ACC112 (cell line): ENCODE data around the gene CYP46A1.

Experiments used
- H2AFZ ChIP-seq: fragments of 200-600 bp; sonication (generic); one replicate; pipeline ENCODE4 v1.6.0; 2017; ENCODE audit warnings: antibody characterized with exemption, low read length; ENCODE audit not compliant: unreplicated experiment
- H3K27ac ChIP-seq: fragments of 200-600 bp; sonication (generic); 2 replicates; pipeline ENCODE4 v1.5.1; 2014; ENCODE audit warnings: low read depth, mild to moderate bottlenecking, antibody characterized with exemption, low read length, moderate library complexity
- H3K27me3 ChIP-seq: fragments of 200-600 bp; sonication (generic); 2 replicates; pipeline ENCODE4 v1.6.1; 2014; ENCODE audit warnings: mild to moderate bottlenecking, antibody characterized with exemption, low read length, moderate library complexity, mixed read lengths; ENCODE audit not compliant: insufficient read depth
- H3K36me3 ChIP-seq: fragments of 200-600 bp; sonication (generic); 2 replicates; pipeline ENCODE4 v1.6.1; 2016; ENCODE audit warnings: mild to moderate bottlenecking, antibody characterized with exemption, low read length, moderate library complexity, mixed read lengths; ENCODE audit not compliant: insufficient read depth
- H3K4me1 ChIP-seq: fragments of 200-600 bp; sonication (generic); one replicate; pipeline ENCODE4 v1.6.1; 2016; ENCODE audit warnings: low read length, mixed read lengths; ENCODE audit not compliant: insufficient read depth, unreplicated experiment, control insufficient read depth
- H3K4me3 ChIP-seq: fragments of 200-600 bp; sonication (generic); 2 replicates; pipeline ENCODE4 v1.5.1; 2014; ENCODE audit warnings: mild to moderate bottlenecking, low read depth, low read length
- H3K79me2 ChIP-seq: fragments of 200-600 bp; sonication (generic); one replicate; pipeline ENCODE4 v1.6.0; 2016; ENCODE audit warnings: low read length; ENCODE audit not compliant: control insufficient read depth, unreplicated experiment, insufficient read depth

The CYP46A1 gene

GRCh38 chr14:99775351-99775750, 91.3 kb downstream of the CYP46A1 start:
- H3K36me3 ChIP-seq, result no peaks in the 10 kb centered on the region; the same call in 1 of the 2 replicates
- H3K27me3 ChIP-seq, result no peaks in the 10 kb centered on the region
- H3K79me2 ChIP-seq, result no peaks in the 10 kb centered on the region
- peaks cover 9% of the 10 kb centered on the region for H3K4me1 ChIP-seq
- no peak overlapping the region for H3K27ac ChIP-seq
- H3K4me3 ChIP-seq, result no peak overlapping the region
- no peak overlapping the region for H2AFZ ChIP-seq
